Mesothelial cell of epicardium (in vitro differentiated cells): ENCODE measurements around the gene CAMKMT. TPM values are rescaled to one million over a fixed set of nuclear protein-coding genes. Genes with fewer than 3 reads are reported as not detected.

Experiments used
- DNase-seq, 2 experiments: peaks; one replicate each; pipeline ENCODE4 v3.0.0; 2021; ENCODE audit warnings: low spot score in 2 of 2; ENCODE audit not compliant: unreplicated experiment in 2 of 2
- H3K27ac Mint-ChIP-seq: 2 replicates; pipeline ENCODE4 v1.8.0; 2021; ENCODE audit warnings: mixed read lengths
- H3K27me3 Mint-ChIP-seq: 2 replicates; pipeline ENCODE4 v1.8.0; 2021; ENCODE audit warnings: low read depth, mixed read lengths
- H3K36me3 Mint-ChIP-seq: 2 replicates; pipeline ENCODE4 v1.8.0; 2021; ENCODE audit warnings: mixed read lengths
- H3K4me1 Mint-ChIP-seq: 2 replicates; pipeline ENCODE4 v1.8.0; 2021; ENCODE audit warnings: mixed read lengths
- H3K4me3 Mint-ChIP-seq: 2 replicates; pipeline ENCODE4 v1.8.0; 2021; ENCODE audit warnings: mild to moderate bottlenecking, moderate library complexity, mixed read lengths
- H3K9me3 Mint-ChIP-seq: 2 replicates; pipeline ENCODE4 v1.8.0; 2021; ENCODE audit warnings: mixed read lengths
- total RNA-seq: library from RNA; stranded (reverse); gene quantifications from 3 replicates; pipeline ENCODE4 v1.2.1, GENCODE V29; 2021
- TF ChIP-seq, protein P1 (sequence below): fragments of 200-600 bp; sonication (generic); IDR thresholded peaks from one replicate; pipeline ENCODE4 v1.5.0; 2021; ENCODE audit warnings: antibody characterized with exemption; ENCODE audit not compliant: unreplicated experiment

The CAMKMT gene
- total RNA-seq, 1 donor from 2014 or later: 8.3 TPM

DNA sequence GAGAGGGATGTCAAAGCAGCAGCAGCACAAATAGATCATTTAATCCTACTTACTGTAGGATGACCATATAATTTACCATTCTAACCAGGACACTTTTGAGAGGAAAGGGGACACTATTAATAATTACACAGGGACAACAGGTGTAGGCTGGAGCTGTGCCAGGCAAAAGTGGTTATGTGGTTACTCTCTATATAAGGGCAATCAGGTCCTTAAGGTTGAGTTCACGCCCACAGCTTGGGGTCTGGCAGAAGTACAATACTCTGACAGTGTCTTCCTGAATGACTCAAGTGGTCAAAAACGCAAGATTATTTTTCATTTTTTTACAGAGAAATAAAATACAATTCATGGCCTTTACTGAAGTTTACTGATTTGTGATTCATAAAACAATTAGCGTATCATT, 3.2 kb upstream of the CAMKMT start:
- H3K9me3 Mint-ChIP-seq: no peaks in the 10 kb centered on the region
- TF ChIP-seq, protein P1, sequence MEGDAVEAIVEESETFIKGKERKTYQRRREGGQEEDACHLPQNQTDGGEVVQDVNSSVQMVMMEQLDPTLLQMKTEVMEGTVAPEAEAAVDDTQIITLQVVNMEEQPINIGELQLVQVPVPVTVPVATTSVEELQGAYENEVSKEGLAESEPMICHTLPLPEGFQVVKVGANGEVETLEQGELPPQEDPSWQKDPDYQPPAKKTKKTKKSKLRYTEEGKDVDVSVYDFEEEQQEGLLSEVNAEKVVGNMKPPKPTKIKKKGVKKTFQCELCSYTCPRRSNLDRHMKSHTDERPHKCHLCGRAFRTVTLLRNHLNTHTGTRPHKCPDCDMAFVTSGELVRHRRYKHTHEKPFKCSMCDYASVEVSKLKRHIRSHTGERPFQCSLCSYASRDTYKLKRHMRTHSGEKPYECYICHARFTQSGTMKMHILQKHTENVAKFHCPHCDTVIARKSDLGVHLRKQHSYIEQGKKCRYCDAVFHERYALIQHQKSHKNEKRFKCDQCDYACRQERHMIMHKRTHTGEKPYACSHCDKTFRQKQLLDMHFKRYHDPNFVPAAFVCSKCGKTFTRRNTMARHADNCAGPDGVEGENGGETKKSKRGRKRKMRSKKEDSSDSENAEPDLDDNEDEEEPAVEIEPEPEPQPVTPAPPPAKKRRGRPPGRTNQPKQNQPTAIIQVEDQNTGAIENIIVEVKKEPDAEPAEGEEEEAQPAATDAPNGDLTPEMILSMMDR: no peak
- no peaks in the 10 kb centered on the region for H3K27me3 Mint-ChIP-seq
- no peak overlapping the region for H3K4me3 Mint-ChIP-seq
- no peaks in the 10 kb centered on the region for H3K36me3 Mint-ChIP-seq
- DNase-seq: no peak
- H3K27ac Mint-ChIP-seq: no peak overlapping the region
- peaks cover 21% of the 10 kb centered on the region for H3K4me1 Mint-ChIP-seq

DNA sequence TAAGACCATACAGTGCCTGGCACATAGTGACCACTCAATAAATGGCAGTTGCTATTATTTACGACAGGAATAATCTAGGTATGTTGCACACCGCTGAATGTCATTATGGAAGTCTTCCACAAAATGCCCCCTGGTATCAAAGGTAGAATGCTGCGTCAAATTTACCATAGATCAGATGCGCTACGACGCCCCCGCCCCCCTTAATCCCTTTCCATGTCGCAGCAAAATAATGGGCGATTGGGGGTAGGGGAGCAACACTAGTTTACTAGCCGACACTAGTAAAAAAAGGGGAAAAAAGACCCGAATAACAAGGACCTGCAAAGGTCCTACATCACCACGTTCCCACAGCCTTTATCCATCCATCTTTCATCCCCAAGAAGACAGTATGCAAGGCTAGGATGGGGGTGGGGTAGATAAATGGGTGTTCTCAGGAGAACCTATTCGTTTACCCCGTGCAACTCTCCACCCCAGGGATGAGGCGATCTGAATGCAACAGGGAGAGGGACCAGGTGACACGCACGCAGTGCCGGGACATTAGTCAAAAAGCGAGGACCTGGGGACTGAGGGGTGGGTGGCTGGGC, 908 bp upstream of the CAMKMT start:
- Mint-ChIP-seq H3K4me3 (peak overlapping the region; percentile 91), H3K27ac (peak overlapping the region; percentile 100), H3K36me3 (no peaks in the 10 kb centered on the region), H3K9me3 (no peaks in the 10 kb centered on the region), H3K4me1 (peaks cover 23% of the 10 kb centered on the region), H3K27me3 (no peaks in the 10 kb centered on the region)
- TF ChIP-seq, protein P1: no peak
- no peak for DNase-seq

DNA sequence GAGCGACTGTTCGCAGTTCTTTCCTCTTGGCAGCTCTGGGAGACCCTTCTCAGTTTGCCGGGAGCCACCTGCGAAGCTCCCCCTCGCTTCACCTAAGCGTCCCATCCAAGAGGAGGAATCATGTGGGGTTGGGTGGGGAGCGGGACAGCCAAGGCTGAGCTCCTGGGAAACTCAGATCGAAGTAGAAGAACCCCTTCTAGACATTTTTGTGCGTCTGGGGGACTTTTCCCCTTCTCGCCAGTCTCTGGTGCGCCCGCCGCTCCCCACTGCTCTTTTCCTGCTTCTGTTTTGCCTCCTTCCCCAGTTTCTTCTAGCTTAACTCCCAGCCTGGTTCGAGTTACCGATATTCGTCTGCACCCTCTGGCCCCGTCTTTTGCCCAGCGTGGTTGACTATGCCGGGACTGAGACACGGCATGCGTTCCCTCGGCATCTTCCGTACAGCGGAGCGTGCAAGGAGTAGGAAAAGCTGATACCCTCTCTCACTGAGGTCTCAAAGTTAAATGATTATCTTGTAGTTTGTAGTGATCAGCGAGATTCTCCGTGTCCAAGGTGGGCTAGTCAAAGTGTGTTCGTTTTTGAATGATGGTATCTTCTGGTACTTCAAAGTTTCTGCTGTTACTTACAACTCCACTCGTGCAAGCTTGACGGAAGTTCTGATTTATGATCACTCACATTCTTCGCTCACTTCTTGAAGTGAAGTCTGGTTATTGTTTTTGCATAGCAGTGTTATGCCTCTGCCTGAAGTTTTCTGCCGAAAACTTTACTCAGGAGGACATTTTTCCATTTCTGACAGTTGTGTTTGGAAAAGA, 664 bp downstream of the CAMKMT start:
- H3K4me1 Mint-ChIP-seq: peaks cover 23% of the 10 kb centered on the region

DNA sequence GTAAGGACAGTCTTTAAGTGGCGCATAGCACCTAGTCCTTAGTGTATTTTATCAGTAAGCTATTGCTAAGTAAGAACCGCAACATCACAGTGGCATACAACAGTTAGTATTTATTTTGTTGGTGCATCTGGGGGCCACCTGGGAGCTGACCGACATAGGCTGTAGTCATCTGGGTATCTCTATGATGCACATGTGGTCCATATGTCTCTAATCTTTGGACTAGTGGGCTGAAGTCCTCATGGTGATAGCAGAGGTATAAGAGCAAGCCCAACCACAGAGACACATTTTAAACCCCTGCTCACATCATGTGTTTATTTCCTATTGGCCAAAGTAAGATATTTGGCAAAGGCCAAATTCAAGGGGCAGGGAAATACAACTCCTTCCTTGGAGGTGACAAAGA, 2.9 kb downstream of the CAMKMT start:
- no peaks in the 10 kb centered on the region for H3K36me3 Mint-ChIP-seq
- no peak overlapping the region for H3K4me3 Mint-ChIP-seq
- no peak overlapping the region for H3K27ac Mint-ChIP-seq
- H3K4me1 Mint-ChIP-seq: peaks cover 18% of the 10 kb centered on the region
- H3K27me3 Mint-ChIP-seq: no peaks in the 10 kb centered on the region
- TF ChIP-seq, protein P1: no peak
- H3K9me3 Mint-ChIP-seq: no peaks in the 10 kb centered on the region
- no peak for DNase-seq

More for the DNA sequence above, 664 bp downstream of the CAMKMT start:
- DNase-seq: peak; percentile 25 to 57
- peak overlapping the region; percentile 91 for H3K4me3 Mint-ChIP-seq
- no peaks in the 10 kb centered on the region for H3K27me3 Mint-ChIP-seq
- TF ChIP-seq, protein P1: no peak
- peak overlapping the region; percentile 98 for H3K27ac Mint-ChIP-seq
- H3K9me3 Mint-ChIP-seq: no peaks in the 10 kb centered on the region
- H3K36me3 Mint-ChIP-seq: no peaks in the 10 kb centered on the region

DNA sequence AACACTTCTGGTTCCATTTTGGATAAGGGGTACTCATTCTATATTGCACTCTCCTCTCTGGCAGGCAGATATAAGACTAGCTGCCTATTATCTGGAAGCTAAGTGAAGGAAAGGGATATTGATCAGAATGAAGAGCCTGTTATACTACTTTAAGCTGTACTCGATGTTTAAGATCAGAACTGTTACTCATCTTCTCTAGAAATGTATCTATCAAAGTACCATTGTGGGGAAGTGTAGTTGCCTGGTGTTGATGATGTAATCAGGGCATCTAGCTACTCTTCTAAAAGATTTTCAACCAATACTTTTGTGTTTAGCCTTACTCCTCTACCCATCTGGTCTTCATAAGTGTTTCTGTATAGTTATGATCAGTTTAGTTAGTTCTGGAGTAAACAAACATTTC, 5.8 kb downstream of the CAMKMT start:
- Mint-ChIP-seq H3K4me1 (peaks cover 7% of the 10 kb centered on the region), H3K36me3 (peaks cover 1% of the 10 kb centered on the region), H3K9me3 (peaks cover 8% of the 10 kb centered on the region), H3K27ac (no peak overlapping the region), H3K4me3 (no peak overlapping the region), H3K27me3 (no peaks in the 10 kb centered on the region)
- DNase-seq: no peak
- TF ChIP-seq, protein P1: no peak
